ENCODE measurements around the gene AMFR. TPM values are rescaled to one million over a fixed set of nuclear protein-coding genes. Genes with fewer than 3 reads are reported as not detected.
A peak's percentile ranks its signal among the peaks of the same experiment; 100 is the strongest.

The AMFR gene
- total and polyA plus RNA-seq, 8 donors, result 64.2 to 88.5 (median 69.7) TPM

DNA sequence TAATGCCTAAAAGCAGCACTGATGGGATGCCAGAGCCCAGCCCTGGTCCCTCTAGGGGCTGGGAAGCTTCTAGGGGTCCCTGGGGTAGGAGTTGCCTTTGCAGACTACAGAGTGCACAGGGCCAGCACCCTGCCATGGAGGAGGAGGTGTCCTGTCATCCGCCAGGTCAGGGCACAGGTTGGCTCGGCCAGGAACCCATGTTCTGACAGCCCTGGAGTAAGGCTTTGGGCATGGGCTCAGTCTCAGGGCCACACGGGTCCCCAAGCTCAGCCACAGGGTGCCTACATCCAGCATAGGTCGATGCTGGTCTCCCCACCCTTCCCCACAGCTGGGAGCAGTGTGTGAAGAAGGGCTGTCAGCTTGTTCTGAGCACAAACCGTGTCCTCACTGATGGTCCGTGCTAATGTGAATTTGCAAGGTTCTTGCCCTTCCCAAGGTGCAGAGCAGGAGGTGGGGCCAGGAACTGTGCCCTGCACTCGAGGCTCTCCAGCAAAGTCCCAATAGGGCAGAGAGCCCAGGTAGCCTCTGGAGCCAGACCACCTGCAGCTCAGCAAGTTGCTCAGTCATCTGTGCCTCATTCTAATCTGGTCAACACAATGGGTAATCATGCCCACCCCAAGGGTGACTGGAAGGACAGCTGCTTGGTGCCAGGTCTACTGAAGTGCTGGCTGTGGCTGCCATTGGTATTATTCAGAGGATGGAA, 72.8 kb downstream of the AMFR start:
- no peak overlapping the region for H3K27ac ChIP-seq
- H3K27me3 ChIP-seq, result peaks cover 0 to 12% of the 10 kb centered on the region in 2 donors
- intact Hi-C loops (cut with DNase I), result no loop called here
- TF ChIP-seq, protein P1, sequence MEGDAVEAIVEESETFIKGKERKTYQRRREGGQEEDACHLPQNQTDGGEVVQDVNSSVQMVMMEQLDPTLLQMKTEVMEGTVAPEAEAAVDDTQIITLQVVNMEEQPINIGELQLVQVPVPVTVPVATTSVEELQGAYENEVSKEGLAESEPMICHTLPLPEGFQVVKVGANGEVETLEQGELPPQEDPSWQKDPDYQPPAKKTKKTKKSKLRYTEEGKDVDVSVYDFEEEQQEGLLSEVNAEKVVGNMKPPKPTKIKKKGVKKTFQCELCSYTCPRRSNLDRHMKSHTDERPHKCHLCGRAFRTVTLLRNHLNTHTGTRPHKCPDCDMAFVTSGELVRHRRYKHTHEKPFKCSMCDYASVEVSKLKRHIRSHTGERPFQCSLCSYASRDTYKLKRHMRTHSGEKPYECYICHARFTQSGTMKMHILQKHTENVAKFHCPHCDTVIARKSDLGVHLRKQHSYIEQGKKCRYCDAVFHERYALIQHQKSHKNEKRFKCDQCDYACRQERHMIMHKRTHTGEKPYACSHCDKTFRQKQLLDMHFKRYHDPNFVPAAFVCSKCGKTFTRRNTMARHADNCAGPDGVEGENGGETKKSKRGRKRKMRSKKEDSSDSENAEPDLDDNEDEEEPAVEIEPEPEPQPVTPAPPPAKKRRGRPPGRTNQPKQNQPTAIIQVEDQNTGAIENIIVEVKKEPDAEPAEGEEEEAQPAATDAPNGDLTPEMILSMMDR (IDR thresholded peaks at IDR 0.05), result no peak
- no peaks in the 10 kb centered on the region for H3K9me3 ChIP-seq
- H3K4me1 ChIP-seq, result peaks cover 7 to 8% of the 10 kb centered on the region in 2 donors
- no peak for ATAC-seq
- DNase-seq, result peak in 2 of 4 donors; percentile 28 to 52
- H3K36me3 ChIP-seq, result no peaks in the 10 kb centered on the region
- no peak overlapping the region for H3K4me3 ChIP-seq

DNA sequence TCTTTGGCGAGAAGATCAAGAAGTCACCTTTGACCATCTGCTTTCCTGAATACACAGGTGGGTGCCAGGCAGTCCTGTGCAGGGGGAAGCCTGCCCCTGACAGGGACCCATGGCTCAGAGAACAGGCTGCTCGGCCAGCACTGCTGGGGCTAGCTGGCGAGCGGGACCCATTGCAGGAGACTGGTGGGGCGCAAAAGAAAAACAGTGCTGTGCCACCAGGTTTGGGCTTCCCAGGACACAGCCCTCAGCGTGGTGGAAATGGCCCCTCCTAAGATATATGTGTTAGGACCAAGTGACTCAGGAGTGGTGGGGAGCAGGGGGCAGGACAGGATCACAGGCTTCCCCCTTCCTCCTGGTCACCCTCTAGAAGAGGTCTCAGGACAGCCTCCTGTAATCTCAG, 73.9 kb downstream of the AMFR start:
- no peak for ATAC-seq
- Histone ChIP-seq H3K27ac (no peak overlapping the region), H3K36me3 (no peaks in the 10 kb centered on the region), H3K27me3 (peaks cover 0 to 12% of the 10 kb centered on the region in 2 donors), H3K4me1 (peaks cover 6 to 7% of the 10 kb centered on the region in 2 donors), H3K9me3 (no peaks in the 10 kb centered on the region), H3K4me3 (no peak overlapping the region)
- intact Hi-C loops (cut with DNase I), result no loop called here
- no peak for DNase-seq
- TF ChIP-seq, protein P1 (IDR thresholded peaks at IDR 0.05), result no peak

DNA sequence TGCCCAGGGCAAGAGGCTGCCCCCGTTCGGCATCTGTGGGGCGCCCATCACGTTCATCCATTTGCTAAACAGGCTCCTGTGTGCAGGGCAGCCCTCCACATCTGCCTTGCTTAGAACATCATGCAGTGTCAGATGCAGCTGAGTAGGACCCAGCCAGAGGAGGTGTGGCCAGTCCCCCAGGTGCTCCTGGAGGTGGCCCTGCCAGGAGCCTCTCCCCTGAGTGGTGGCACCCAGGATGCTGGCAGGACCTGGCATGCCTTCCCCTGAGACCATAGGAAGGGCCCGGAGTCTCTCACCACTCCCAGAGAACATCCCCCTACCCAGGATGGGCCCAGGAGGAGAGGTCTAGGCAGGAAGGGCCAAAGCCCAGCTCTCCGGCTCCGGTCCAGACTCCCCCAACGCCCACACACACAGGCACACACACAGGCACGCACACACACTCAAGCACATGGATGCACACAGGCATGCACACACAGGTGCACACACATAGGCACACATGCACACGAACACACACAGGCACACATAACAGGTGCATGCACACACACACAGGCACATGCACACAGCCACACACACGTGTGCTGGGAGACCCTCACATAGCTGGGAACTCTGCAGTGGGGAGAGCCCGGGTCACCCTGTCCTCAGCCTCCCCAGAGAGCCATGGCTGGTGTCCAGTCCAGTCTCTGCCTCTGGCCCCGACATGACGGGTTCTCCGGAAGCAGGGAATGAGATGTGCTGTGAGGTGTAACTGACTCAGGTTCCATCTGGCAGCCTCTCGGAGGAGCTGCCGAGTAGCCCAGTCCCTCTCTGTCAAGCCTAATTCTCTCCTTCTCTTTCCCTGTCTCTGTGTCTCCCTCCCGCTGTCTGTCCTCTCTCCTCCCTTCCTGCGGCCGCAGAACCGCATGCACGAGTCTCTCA, 74.6 kb downstream of the AMFR start:
- no peak overlapping the region for H3K4me3 ChIP-seq
- TF ChIP-seq, protein P1 (IDR thresholded peaks at IDR 0.05), result no peak
- peaks cover 0 to 2% of the 10 kb centered on the region in 2 donors for H3K4me1 ChIP-seq
- peaks cover 0 to 12% of the 10 kb centered on the region in 2 donors for H3K27me3 ChIP-seq
- intact Hi-C loops (cut with DNase I), result no loop called here
- DNase-seq, result peak in 1 of 4 donors; percentile 58
- no peaks in the 10 kb centered on the region for H3K36me3 ChIP-seq
- no peaks in the 10 kb centered on the region for H3K9me3 ChIP-seq
- H3K27ac ChIP-seq, result no peak overlapping the region
- no peak for ATAC-seq

DNA sequence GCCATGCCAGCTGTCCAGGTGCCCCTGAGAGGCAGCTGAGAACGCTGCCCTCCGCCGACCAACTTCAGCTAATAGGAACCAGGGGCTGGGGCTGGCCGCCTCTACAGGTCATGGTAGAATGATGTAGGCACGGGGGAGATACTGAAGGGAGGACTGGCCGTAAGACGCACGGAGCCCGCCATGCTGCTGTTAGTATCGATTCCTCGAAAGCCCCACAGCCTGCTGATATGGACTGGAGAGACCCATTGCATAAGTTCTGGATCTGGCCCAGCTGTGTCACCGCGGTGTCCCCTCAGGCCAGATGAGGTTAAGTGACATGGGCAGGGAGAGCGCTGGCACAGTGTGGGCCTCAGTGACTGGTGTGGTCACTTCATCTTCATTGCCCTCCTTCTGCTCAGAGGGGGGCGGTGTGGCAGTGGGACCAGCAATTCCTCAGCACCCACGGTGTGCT, 75.6 kb downstream of the AMFR start:
- H3K9me3 ChIP-seq, result no peaks in the 10 kb centered on the region
- DNase-seq (peak in 1 of 4 donors; percentile 72), ATAC-seq (no peak)
- intact Hi-C loops (cut with DNase I), result no loop called here
- H3K27ac ChIP-seq, result no peak overlapping the region
- TF ChIP-seq, protein P1 (IDR thresholded peaks at IDR 0.05), result no peak
- no peaks in the 10 kb centered on the region for H3K36me3 ChIP-seq
- no peaks in the 10 kb centered on the region for H3K4me1 ChIP-seq
- H3K4me3 ChIP-seq, result no peak overlapping the region
- H3K27me3 ChIP-seq, result peaks cover 0 to 12% of the 10 kb centered on the region in 2 donors

DNA sequence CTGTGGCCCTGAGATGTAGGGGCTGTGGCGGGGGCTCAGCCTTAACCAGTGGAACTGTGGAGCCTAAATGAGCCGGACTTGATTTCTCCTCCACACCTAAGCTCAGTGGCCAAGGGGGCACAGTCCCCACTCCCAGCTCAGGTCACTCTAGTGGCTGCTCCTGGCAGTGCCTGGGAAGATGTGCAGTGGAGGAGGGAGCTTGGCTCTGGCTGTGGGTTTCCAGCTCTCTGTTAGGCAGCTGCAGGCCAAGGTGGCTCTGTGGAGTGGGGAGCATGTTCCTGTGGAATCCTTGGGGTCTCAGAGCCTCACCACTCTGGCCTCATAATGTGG, 76.3 kb downstream of the AMFR start:
- H3K4me1 ChIP-seq, result no peaks in the 10 kb centered on the region
- TF ChIP-seq, protein P1 (IDR thresholded peaks at IDR 0.05), result no peak

More for the DNA sequence above, 76.3 kb downstream of the AMFR start:
- ATAC-seq, result no peak
- no peaks in the 10 kb centered on the region for H3K36me3 ChIP-seq
- peaks cover 0 to 12% of the 10 kb centered on the region in 2 donors for H3K27me3 ChIP-seq
- peak in 1 of 4 donors; percentile 41 for DNase-seq
- H3K27ac ChIP-seq, result no peak overlapping the region
- H3K9me3 ChIP-seq, result no peaks in the 10 kb centered on the region
- H3K4me3 ChIP-seq, result no peak overlapping the region
- intact Hi-C loops (cut with DNase I), result no loop called here

All from left lung (tissue), 10 donors.